GM18502 (cell line): ENCODE measurements around the gene COL8A2.

ENCODE experiments used
- ATAC-seq: cut with Tn5 transposase; IDR thresholded peaks from one replicate; pipeline ENCODE4 v1.9.1; 2021; ENCODE audit warnings: mild to moderate bottlenecking; ENCODE audit not compliant: unreplicated experiment, poor library complexity

The COL8A2 gene

GRCh38 chr1:36137776-36138175, 12.8 kb upstream of the COL8A2 start:
- no peak for ATAC-seq

- no peak for ATAC-seq
These were observed 12.2 kb upstream of the COL8A2 start for GRCh38 chr1:36137226-36137625.

- no peak for ATAC-seq
These were observed 11.5 kb upstream of the COL8A2 start for GRCh38 chr1:36136535-36136934.

GRCh38 chr1:36135796-36136195, 10.8 kb upstream of the COL8A2 start:
- no peak for ATAC-seq

- no peak for ATAC-seq
These were observed 10.3 kb upstream of the COL8A2 start for GRCh38 chr1:36135330-36135667.

- ATAC-seq = no peak
These were observed 9.7 kb upstream of the COL8A2 start for GRCh38 chr1:36134505-36135329.

GRCh38 chr1:36134031-36134430, 9.0 kb upstream of the COL8A2 start:
- no peak for ATAC-seq

- ATAC-seq = no peak
These were observed 8.5 kb upstream of the COL8A2 start for GRCh38 chr1:36133484-36133883.

GRCh38 chr1:36132029-36132428, 7.0 kb upstream of the COL8A2 start:
- ATAC-seq = no peak

GRCh38 chr1:36128905-36129206, 3.8 kb upstream of the COL8A2 start:
- ATAC-seq = no peak

GRCh38 chr1:36128126-36128904, 3.3 kb upstream of the COL8A2 start:
- no peak for ATAC-seq

GRCh38 chr1:36126797-36127500, 1.9 kb upstream of the COL8A2 start:
- ATAC-seq = no peak

- no peak for ATAC-seq
These were observed 1.1 kb upstream of the COL8A2 start for GRCh38 chr1:36126005-36126716.

- ATAC-seq = no peak
These were observed 456 bp downstream of the COL8A2 start for GRCh38 chr1:36124404-36125128.

- ATAC-seq = no peak
These were observed 1.7 kb downstream of the COL8A2 start for GRCh38 chr1:36123356-36123755.

- no peak for ATAC-seq
These were observed 2.7 kb downstream of the COL8A2 start for GRCh38 chr1:36122062-36123030.

GRCh38 chr1:36119456-36119855, 5.6 kb downstream of the COL8A2 start:
- ATAC-seq = no peak

- no peak for ATAC-seq
These were observed 6.4 kb downstream of the COL8A2 start for GRCh38 chr1:36118447-36119204.
